IMR-90 (cell line): ENCODE results near the gene FRMPD4. TPM values are rescaled to one million over a fixed set of nuclear protein-coding genes. Genes with fewer than 3 reads are reported as not detected.

ENCODE experiments used
- ATAC-seq: fragments of 200-7000 bp; cut with Tn5 transposase; 2 replicates; pipeline ENCODE4 v1.9.1; 2020; ENCODE audit warnings: low read depth, mild to moderate bottlenecking, moderate library complexity
- BruUV-seq: library from RNA; stranded (reverse); fragments of 400-500 nt; replicated peaks from 2 replicates; lab custom pipeline; 2021; lab: Mats Ljungman, UMichigan
- CTCF ChIA-PET: fragments of 300-600 bp; formaldehyde crosslinking; extraction: SDS; loops from one replicate; lab custom pipeline; 2021; ENCODE audit warnings: antibody characterized with exemption; lab: Yijun Ruan, JAX
- POLR2A ChIA-PET: fragments of 300-600 bp; sonication (Branson Sonifier 250); formaldehyde crosslinking; loops from one replicate; lab custom pipeline; 2022; ENCODE audit warnings: antibody characterized with exemption; ENCODE audit not compliant: unreplicated experiment; lab: Charles Lee
- DNase-seq: peaks from one replicate; pipeline ENCODE4 v3.0.0; 2013
- H2AFZ ChIP-seq: replicated peaks from 2 replicates; pipeline ENCODE3; 2013; ENCODE audit warnings: low read length, mild to moderate bottlenecking; ENCODE audit not compliant: poor library complexity
- H2AK5ac ChIP-seq: 2 replicates; pipeline ENCODE4 v1.6.1; 2013; ENCODE audit warnings: low read depth, low read length, inconsistent platforms
- H2AK9ac ChIP-seq: replicated peaks from 2 replicates; pipeline ENCODE3; 2013; ENCODE audit warnings: mild to moderate bottlenecking, low read depth, low read length, moderate library complexity; ENCODE audit not compliant: poor library complexity
- H2BK120ac ChIP-seq: 2 replicates; pipeline ENCODE4 v1.6.1; 2013; ENCODE audit warnings: low read depth, low read length, inconsistent platforms
- H2BK15ac ChIP-seq: 3 replicates; pipeline ENCODE4 v1.6.1; 2013; ENCODE audit warnings: low read depth, low read length, inconsistent platforms
- H2BK20ac ChIP-seq: 2 replicates; pipeline ENCODE4 v1.6.1; 2013; ENCODE audit warnings: low read depth, mild to moderate bottlenecking, inconsistent platforms, low read length, moderate library complexity
- H2BK5ac ChIP-seq: 2 replicates; pipeline ENCODE4 v1.6.1; 2013; ENCODE audit warnings: mild to moderate bottlenecking, low read depth, low read length, inconsistent platforms; ENCODE audit not compliant: poor library complexity, severe bottlenecking
- H3K14ac ChIP-seq: replicated peaks from 2 replicates; pipeline ENCODE4 v1.6.1; 2013; ENCODE audit warnings: low read depth, low read length, inconsistent platforms
- H3K18ac ChIP-seq: 2 replicates; pipeline ENCODE4 v1.6.1; 2013; ENCODE audit warnings: low read depth, low read length, control low read depth
- H3K23ac ChIP-seq: 2 replicates; pipeline ENCODE4 v1.6.1; 2013; ENCODE audit warnings: low read depth, low read length, inconsistent platforms
- H3K27ac ChIP-seq: 2 replicates; pipeline ENCODE4 v1.5.1; 2013; ENCODE audit warnings: mild to moderate bottlenecking, control low read depth, low read length; ENCODE audit not compliant: insufficient read depth
- H3K27me3 ChIP-seq: 2 replicates; pipeline ENCODE4 v1.6.1; 2013; ENCODE audit warnings: low read length; ENCODE audit not compliant: control insufficient read depth, insufficient read depth
- H3K36me3 ChIP-seq: 2 replicates; pipeline ENCODE4 v1.6.1; 2013; ENCODE audit warnings: low read length, mixed read lengths; ENCODE audit not compliant: control insufficient read depth, insufficient read depth
- H3K4ac ChIP-seq: 2 replicates; pipeline ENCODE4 v1.6.1; 2013; ENCODE audit warnings: low read depth, low read length, inconsistent platforms
- H3K4me1 ChIP-seq: 2 replicates; pipeline ENCODE4 v1.6.1; 2013; ENCODE audit warnings: low read length, mixed read lengths; ENCODE audit not compliant: control insufficient read depth, insufficient read depth
- H3K4me2 ChIP-seq: 2 replicates; pipeline ENCODE4 v1.6.1; 2013; ENCODE audit warnings: low read depth, mild to moderate bottlenecking, control low read depth, low read length, moderate library complexity
- H3K4me3 ChIP-seq: 2 replicates; pipeline ENCODE4 v1.5.1; 2013; ENCODE audit warnings: low read depth, mild to moderate bottlenecking, control low read depth, low read length, moderate library complexity; ENCODE audit not compliant: insufficient read depth
- H3K56ac ChIP-seq: 2 replicates; pipeline ENCODE4 v1.6.1; 2013; ENCODE audit warnings: low read length, inconsistent platforms; ENCODE audit not compliant: insufficient read depth; ENCODE audit errors: extremely low read depth
- H3K79me1 ChIP-seq, 2 experiments: 2 replicates each; pipeline ENCODE4 v1.6.1; 2013; ENCODE audit warnings: low read length in 2 of 2, inconsistent platforms in 1 of 2, low read depth in 1 of 2
- H3K9ac ChIP-seq: 2 replicates; pipeline ENCODE4 v1.6.1; 2013; ENCODE audit warnings: low read depth, low read length, control low read depth
- H3K9me1 ChIP-seq: 2 replicates; pipeline ENCODE4 v1.6.1; 2013; ENCODE audit warnings: low read length, inconsistent platforms; ENCODE audit not compliant: insufficient read depth
- H3K9me3 ChIP-seq: 2 replicates; pipeline ENCODE4 v1.6.1; 2013; ENCODE audit warnings: low read length; ENCODE audit not compliant: control insufficient read depth, insufficient read depth
- H4K20me1 ChIP-seq: 2 replicates; pipeline ENCODE4 v1.6.1; 2013; ENCODE audit warnings: low read length, inconsistent platforms; ENCODE audit not compliant: insufficient read depth
- H4K5ac ChIP-seq: 2 replicates; pipeline ENCODE4 v1.6.1; 2013; ENCODE audit warnings: mild to moderate bottlenecking, low read depth, low read length, control low read depth
- H4K8ac ChIP-seq, 2 experiments: 2 replicates each; pipeline ENCODE4 v1.6.1; 2013; ENCODE audit warnings: low read depth in 2 of 2, low read length in 2 of 2, control low read depth in 1 of 2, inconsistent platforms in 1 of 2
- H4K91ac ChIP-seq: 2 replicates; pipeline ENCODE4 v1.6.1; 2013; ENCODE audit warnings: low read depth, low read length, inconsistent platforms; ENCODE audit not compliant: insufficient read depth
- CEBPB ChIP-seq: IDR thresholded peaks from 2 replicates; pipeline ENCODE4 v1.6.1; 2012; ENCODE audit warnings: low read depth, low read length, improper control_type of control experiment
- CHD1 ChIP-seq: IDR thresholded peaks from 2 replicates; pipeline ENCODE4 v1.6.1; 2012; ENCODE audit warnings: low read depth, low read length, improper control_type of control experiment
- MXI1 ChIP-seq: IDR thresholded peaks from 2 replicates; pipeline ENCODE4 v1.6.1; 2012; ENCODE audit warnings: low read depth, mild to moderate bottlenecking, low read length, moderate library complexity, borderline replicate concordance
- RFX5 ChIP-seq: IDR thresholded peaks from 2 replicates; pipeline ENCODE4 v1.8.0; 2012; ENCODE audit warnings: low read depth, mild to moderate bottlenecking, low read length, moderate library complexity
- WGBS, 2 experiments: methylation state at CpG; one replicate each; pipeline versions ENCODE4 v1.1.5 to v1.1.7; 2013; ENCODE audit warnings: missing lambda C conversion rate in 2 of 2; ENCODE audit not compliant: insufficient read length in 1 of 2; ENCODE audit errors: extremely low coverage in 2 of 2; 5-methylcytosine and 5-hydroxymethylcytosine counted together
- dilution Hi-C: fragments of 300-500 bp; cut with HindIII; formaldehyde crosslinking; loops from one replicate; pipeline ENCODE4 v1.14.3; 2018; ENCODE audit warnings: low sequenced_read_pairs; ENCODE audit not compliant: unreplicated experiment
- in situ Hi-C: fragments of 300-500 bp; cut with MboI; formaldehyde crosslinking; loops from 3 replicates; pipeline ENCODE4 v1.14.3; 2019; ENCODE audit warnings: low sequenced_read_pairs, inconsistent platforms, mixed read lengths
- intact Hi-C: fragments of 100-400 bp; cut with micrococcal nuclease; formaldehyde crosslinking; loops from 2 replicates; pipeline ENCODE4 v1.10.0; 2022
- polyA plus RNA-seq, 3 experiments: library from polyadenylated mRNA; depleted of rRNA; stranded (reverse); fragments of >200 nt; gene quantifications; 2 replicates each; pipeline ENCODE4 v1.2.3, GENCODE V29; 2012; ENCODE audit warnings: low replicate concordance in 1 of 3
- total RNA-seq: library from RNA; depleted of rRNA; stranded (reverse); fragments of >200 nt; gene quantifications from 2 replicates; pipeline ENCODE4 v1.2.3, GENCODE V29; 2012

Gene FRMPD4
- total and polyA plus RNA-seq, 2 of the 4 experiments (the other 2 are of a cell fraction) = 0.53 to 1.1 TPM

GRCh38 chrX:12367254-12367653 lies 229.0 kb downstream of the FRMPD4 start:
- WGBS, 2 experiments = 54% methylated on average over 7 of the region's 11 CpGs; no CpG with 5 or more reads in 1 of the 2 experiments
- Histone ChIP-seq H3K4ac (peak overlapping the region; percentile 22; the same call in 1 of the 2 replicates), H3K4me2 (no peak overlapping the region), H4K91ac (peak overlapping the region; percentile 47; the same call in 1 of the 2 replicates), H3K14ac (no peak overlapping the region), H4K8ac (no peak overlapping the region; a peak in 1 of 4 replicates), H4K5ac (no peak overlapping the region), H4K20me1 (no peaks in the 10 kb centered on the region), H2BK120ac (peak overlapping the region; percentile 19), H3K4me3 (no peak overlapping the region), H3K18ac (no peak overlapping the region), H2BK20ac (no peak overlapping the region; the same call in 1 of the 2 replicates), H2AK5ac (peak overlapping the region; percentile 67; the same call in 1 of the 2 replicates), H3K9ac (no peak overlapping the region), H3K9me1 (peaks cover 3% of the 10 kb centered on the region; the same call in 1 of the 2 replicates), H3K36me3 (no peaks in the 10 kb centered on the region), H3K27ac (no peak overlapping the region), H3K79me1 (peaks cover 0 to 9% of the 10 kb centered on the region in 2 experiments; a peak in 2 of 4 replicates), H3K4me1 (peaks cover 5% of the 10 kb centered on the region), H2BK5ac (peak overlapping the region; percentile 7), H3K27me3 (no peaks in the 10 kb centered on the region), H2AK9ac (no peak overlapping the region), H2AFZ (no peak overlapping the region), H3K9me3 (no peaks in the 10 kb centered on the region), H3K56ac (no peak overlapping the region), H2BK15ac (no peak overlapping the region; the same call in 2 of the 3 replicates), H3K23ac (no peak overlapping the region)
- intact Hi-C loops = no loop called here
- BruUV-seq = no TSS peak
- ChIA-PET POLR2A (no interaction called here), CTCF (no interaction called here)
- in situ Hi-C loops = no loop called here
- dilution Hi-C loops = no loop called here
- no peak for DNase-seq
- no peak for TF ChIP-seq RFX5
- TF ChIP-seq CEBPB = peak; percentile 84
- no peak for TF ChIP-seq CHD1
- no peak for TF ChIP-seq MXI1
- ATAC-seq = no peak
